ENCODE measurements around the gene ADAMTS3. TPM values are rescaled to one million over a fixed set of nuclear protein-coding genes. Genes with fewer than 3 reads are reported as not detected.

ADAMTS3 gene
- total and polyA plus RNA-seq, 2 experiments from 2014 or later = 1.2 to 3.7 TPM

DNA sequence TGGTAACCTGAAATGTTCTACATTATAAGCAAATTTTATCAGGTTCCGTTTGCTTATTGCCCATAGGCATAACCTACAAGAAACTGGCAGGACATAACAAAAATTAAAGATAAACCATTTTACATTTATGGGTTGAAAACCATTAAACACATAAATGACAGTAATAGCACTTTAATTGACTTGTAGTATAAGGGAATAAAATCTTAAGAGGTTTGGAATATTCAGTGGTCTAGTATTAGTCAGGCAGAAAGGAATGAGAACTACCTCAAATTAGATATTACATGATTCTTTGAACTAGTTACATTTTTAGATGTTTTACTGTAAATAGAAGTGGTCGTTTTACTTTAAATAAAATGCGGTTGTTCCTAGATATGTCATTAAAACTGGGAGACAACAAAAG lies 111.9 kb downstream of the ADAMTS3 start:
- H3K27me3 ChIP-seq (ENCODE audit: insufficient read depth) = no peaks in the 10 kb centered on the region
- no peak for ATAC-seq
- peaks cover 3% of the 10 kb centered on the region; the same call in 2 of the 3 replicates for H3K4me1 Mint-ChIP-seq
- H3K79me2 ChIP-seq (replicated peaks; ENCODE audit: insufficient read depth) = no peaks in the 10 kb centered on the region
- H3K9me2 ChIP-seq (ENCODE audit: insufficient read depth) = no peaks in the 10 kb centered on the region
- no peak overlapping the region for H3K4me2 ChIP-seq
- H3F3A ChIP-seq (replicated peaks; ENCODE audit: low read depth) = no peaks in the 10 kb centered on the region
- H3K27ac ChIP-seq (ENCODE audit: low read depth) = no peak overlapping the region
- no peak overlapping the region for H2AFZ ChIP-seq
- no peaks in the 10 kb centered on the region for H4K20me1 ChIP-seq (replicated peaks; ENCODE audit: insufficient read depth)
- no peaks in the 10 kb centered on the region for H3K27me3 Mint-ChIP-seq (ENCODE audit: insufficient read depth, low read depth, poor library complexity)
- H3K9me3 Mint-ChIP-seq = peaks cover 2% of the 10 kb centered on the region; the same call in 2 of the 3 replicates
- no peaks in the 10 kb centered on the region for H3K36me3 ChIP-seq (ENCODE audit: insufficient read depth)
- H3K4me1 ChIP-seq (ENCODE audit: insufficient read depth) = no peaks in the 10 kb centered on the region; the same call in 1 of the 2 replicates
- H3K36me3 Mint-ChIP-seq (ENCODE audit: low read depth) = no peaks in the 10 kb centered on the region
- no peak overlapping the region for H3K27ac Mint-ChIP-seq
- no peak overlapping the region for H3K4me3 ChIP-seq
- no peak overlapping the region for H3K4me3 Mint-ChIP-seq
- TF ChIP-seq CREB1 (CRISPR knock-in tag; IDR thresholded peaks at IDR 0.05; ENCODE audit: low read depth) (no peak), STAT1 (IDR thresholded peaks at IDR 0.05; ENCODE audit: unreplicated experiment) (no peak), ETS1 (IDR thresholded peaks at IDR 0.05) (no peak), ZNF331 (CRISPR knock-in tag; IDR thresholded peaks at IDR 0.05; ENCODE audit: low read depth) (no peak), POLR2AphosphoS5 (IDR thresholded peaks at IDR 0.05; ENCODE audit: low read depth) (no peak), NANOG (IDR thresholded peaks at IDR 0.05; ENCODE audit: borderline replicate concordance) (no peak), EZH2 (IDR thresholded peaks at IDR 0.05; ENCODE audit: low read depth, unreplicated experiment) (no peak), CTCF (conservative IDR thresholded peaks at IDR 0.05; ENCODE audit: low read depth in 2 of 2) (no peak), EZH2phosphoT487 (IDR thresholded peaks at IDR 0.05; ENCODE audit: unreplicated experiment) (no peak)
- TF ChIP-seq, protein P1, sequence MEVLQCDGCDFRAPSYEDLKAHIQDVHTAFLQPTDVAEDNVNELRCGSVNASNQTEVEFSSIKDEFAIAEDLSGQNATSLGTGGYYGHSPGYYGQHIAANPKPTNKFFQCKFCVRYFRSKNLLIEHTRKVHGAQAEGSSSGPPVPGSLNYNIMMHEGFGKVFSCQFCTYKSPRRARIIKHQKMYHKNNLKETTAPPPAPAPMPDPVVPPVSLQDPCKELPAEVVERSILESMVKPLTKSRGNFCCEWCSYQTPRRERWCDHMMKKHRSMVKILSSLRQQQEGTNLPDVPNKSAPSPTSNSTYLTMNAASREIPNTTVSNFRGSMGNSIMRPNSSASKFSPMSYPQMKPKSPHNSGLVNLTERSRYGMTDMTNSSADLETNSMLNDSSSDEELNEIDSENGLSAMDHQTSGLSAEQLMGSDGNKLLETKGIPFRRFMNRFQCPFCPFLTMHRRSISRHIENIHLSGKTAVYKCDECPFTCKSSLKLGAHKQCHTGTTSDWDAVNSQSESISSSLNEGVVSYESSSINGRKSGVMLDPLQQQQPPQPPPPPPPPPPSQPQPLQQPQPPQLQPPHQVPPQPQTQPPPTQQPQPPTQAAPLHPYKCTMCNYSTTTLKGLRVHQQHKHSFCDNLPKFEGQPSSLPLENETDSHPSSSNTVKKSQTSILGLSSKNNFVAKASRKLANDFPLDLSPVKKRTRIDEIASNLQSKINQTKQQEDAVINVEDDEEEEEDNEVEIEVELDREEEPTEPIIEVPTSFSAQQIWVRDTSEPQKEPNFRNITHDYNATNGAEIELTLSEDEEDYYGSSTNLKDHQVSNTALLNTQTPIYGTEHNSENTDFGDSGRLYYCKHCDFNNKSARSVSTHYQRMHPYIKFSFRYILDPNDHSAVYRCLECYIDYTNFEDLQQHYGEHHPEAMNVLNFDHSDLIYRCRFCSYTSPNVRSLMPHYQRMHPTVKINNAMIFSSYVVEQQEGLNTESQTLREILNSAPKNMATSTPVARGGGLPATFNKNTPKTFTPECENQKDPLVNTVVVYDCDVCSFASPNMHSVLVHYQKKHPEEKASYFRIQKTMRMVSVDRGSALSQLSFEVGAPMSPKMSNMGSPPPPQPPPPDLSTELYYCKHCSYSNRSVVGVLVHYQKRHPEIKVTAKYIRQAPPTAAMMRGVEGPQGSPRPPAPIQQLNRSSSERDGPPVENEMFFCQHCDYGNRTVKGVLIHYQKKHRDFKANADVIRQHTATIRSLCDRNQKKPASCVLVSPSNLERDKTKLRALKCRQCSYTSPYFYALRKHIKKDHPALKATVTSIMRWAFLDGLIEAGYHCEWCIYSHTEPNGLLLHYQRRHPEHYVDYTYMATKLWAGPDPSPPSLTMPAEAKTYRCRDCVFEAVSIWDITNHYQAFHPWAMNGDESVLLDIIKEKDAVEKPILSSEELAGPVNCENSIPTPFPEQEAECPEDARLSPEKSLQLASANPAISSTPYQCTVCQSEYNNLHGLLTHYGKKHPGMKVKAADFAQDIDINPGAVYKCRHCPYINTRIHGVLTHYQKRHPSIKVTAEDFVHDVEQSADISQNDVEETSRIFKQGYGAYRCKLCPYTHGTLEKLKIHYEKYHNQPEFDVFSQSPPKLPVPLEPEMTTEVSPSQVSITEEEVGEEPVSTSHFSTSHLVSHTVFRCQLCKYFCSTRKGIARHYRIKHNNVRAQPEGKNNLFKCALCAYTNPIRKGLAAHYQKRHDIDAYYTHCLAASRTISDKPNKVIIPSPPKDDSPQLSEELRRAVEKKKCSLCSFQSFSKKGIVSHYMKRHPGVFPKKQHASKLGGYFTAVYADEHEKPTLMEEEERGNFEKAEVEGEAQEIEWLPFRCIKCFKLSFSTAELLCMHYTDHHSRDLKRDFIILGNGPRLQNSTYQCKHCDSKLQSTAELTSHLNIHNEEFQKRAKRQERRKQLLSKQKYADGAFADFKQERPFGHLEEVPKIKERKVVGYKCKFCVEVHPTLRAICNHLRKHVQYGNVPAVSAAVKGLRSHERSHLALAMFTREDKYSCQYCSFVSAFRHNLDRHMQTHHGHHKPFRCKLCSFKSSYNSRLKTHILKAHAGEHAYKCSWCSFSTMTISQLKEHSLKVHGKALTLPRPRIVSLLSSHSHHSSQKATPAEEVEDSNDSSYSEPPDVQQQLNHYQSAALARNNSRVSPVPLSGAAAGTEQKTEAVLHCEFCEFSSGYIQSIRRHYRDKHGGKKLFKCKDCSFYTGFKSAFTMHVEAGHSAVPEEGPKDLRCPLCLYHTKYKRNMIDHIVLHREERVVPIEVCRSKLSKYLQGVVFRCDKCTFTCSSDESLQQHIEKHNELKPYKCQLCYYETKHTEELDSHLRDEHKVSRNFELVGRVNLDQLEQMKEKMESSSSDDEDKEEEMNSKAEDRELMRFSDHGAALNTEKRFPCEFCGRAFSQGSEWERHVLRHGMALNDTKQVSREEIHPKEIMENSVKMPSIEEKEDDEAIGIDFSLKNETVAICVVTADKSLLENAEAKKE (CRISPR knock-in tag; IDR thresholded peaks at IDR 0.05) = no peak
- TF ChIP-seq, protein P2, sequence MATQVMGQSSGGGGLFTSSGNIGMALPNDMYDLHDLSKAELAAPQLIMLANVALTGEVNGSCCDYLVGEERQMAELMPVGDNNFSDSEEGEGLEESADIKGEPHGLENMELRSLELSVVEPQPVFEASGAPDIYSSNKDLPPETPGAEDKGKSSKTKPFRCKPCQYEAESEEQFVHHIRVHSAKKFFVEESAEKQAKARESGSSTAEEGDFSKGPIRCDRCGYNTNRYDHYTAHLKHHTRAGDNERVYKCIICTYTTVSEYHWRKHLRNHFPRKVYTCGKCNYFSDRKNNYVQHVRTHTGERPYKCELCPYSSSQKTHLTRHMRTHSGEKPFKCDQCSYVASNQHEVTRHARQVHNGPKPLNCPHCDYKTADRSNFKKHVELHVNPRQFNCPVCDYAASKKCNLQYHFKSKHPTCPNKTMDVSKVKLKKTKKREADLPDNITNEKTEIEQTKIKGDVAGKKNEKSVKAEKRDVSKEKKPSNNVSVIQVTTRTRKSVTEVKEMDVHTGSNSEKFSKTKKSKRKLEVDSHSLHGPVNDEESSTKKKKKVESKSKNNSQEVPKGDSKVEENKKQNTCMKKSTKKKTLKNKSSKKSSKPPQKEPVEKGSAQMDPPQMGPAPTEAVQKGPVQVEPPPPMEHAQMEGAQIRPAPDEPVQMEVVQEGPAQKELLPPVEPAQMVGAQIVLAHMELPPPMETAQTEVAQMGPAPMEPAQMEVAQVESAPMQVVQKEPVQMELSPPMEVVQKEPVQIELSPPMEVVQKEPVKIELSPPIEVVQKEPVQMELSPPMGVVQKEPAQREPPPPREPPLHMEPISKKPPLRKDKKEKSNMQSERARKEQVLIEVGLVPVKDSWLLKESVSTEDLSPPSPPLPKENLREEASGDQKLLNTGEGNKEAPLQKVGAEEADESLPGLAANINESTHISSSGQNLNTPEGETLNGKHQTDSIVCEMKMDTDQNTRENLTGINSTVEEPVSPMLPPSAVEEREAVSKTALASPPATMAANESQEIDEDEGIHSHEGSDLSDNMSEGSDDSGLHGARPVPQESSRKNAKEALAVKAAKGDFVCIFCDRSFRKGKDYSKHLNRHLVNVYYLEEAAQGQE (IDR thresholded peaks at IDR 0.05; ENCODE audit: unreplicated experiment) = no peak
- DNase-seq (ENCODE audit: low spot score) = no peak
